Liver (tissue), 9 donors: ENCODE measurements around the gene BEAN1. TPM values are rescaled to one million over a fixed set of nuclear protein-coding genes. Genes with fewer than 3 reads are reported as not detected.

Experiments used
- DNase-seq: peaks from one replicate; pipeline ENCODE4 v3.0.0-alpha.2; 2017; ENCODE audit warnings: low spot score
- H3K27ac ChIP-seq, 2 donors: one replicate each; pipeline ENCODE4 v1.7.0; 2013; ENCODE audit warnings: inconsistent platforms in 2 of 2, low read length in 2 of 2, control low read depth in 1 of 2, low read depth in 1 of 2, mild to moderate bottlenecking in 1 of 2
- H3K27me3 ChIP-seq, 4 donors: one replicate each; pipeline versions ENCODE4 v1.6.1 to v1.7.0; 2013; ENCODE audit warnings: low read length in 3 of 4, inconsistent platforms in 1 of 4, mild to moderate bottlenecking in 1 of 4, moderate library complexity in 1 of 4; ENCODE audit not compliant: control insufficient read depth in 4 of 4, insufficient read depth in 4 of 4
- H3K36me3 ChIP-seq, 4 donors: one replicate each; pipeline versions ENCODE4 v1.6.1 to v1.7.0; 2013; ENCODE audit warnings: low read length in 3 of 4, mild to moderate bottlenecking in 3 of 4, low read depth in 1 of 4, moderate library complexity in 1 of 4; ENCODE audit not compliant: control insufficient read depth in 4 of 4, insufficient read depth in 3 of 4
- H3K4me1 ChIP-seq, 4 donors: one replicate each; pipeline versions ENCODE4 v1.6.1 to v1.7.0; 2013; ENCODE audit warnings: low read length in 3 of 4, mild to moderate bottlenecking in 3 of 4, moderate library complexity in 1 of 4; ENCODE audit not compliant: control insufficient read depth in 4 of 4, insufficient read depth in 4 of 4
- H3K4me3 ChIP-seq, 3 donors: one replicate each; pipeline versions ENCODE4 v1.6.1 to v1.7.0; 2013; ENCODE audit warnings: low read length in 3 of 3, control low read depth in 1 of 3, low read depth in 1 of 3, mild to moderate bottlenecking in 1 of 3
- H3K9ac ChIP-seq, 2 donors: one replicate each; pipeline ENCODE4 v1.7.0; 2013; ENCODE audit warnings: low read length in 2 of 2, mild to moderate bottlenecking in 2 of 2, moderate library complexity in 2 of 2, control low read depth in 1 of 2, low read depth in 1 of 2
- H3K9me3 ChIP-seq, 4 donors: one replicate each; pipeline versions ENCODE4 v1.6.1 to v1.7.0; 2013; ENCODE audit warnings: low read length in 3 of 4; ENCODE audit not compliant: control insufficient read depth in 4 of 4
- CTCF ChIP-seq: fragments of 150-350 bp; IDR thresholded peaks from 2 replicates; pipeline ENCODE4 v1.5.1; 2017; ENCODE audit warnings: improper control_type of control experiment, low read depth, low read length; ENCODE audit not compliant: missing input control
- EGR1 ChIP-seq, 2 donors: IDR thresholded peaks; 2 replicates each; pipeline ENCODE4 v1.6.1; 2016 to 2018; ENCODE audit warnings: antibody characterized with exemption in 2 of 2, low read depth in 2 of 2
- FOXA1 ChIP-seq: IDR thresholded peaks from 2 replicates; pipeline ENCODE4 v1.6.1; 2016; ENCODE audit warnings: antibody characterized with exemption
- FOXA2 ChIP-seq: IDR thresholded peaks from 2 replicates; pipeline ENCODE4 v1.6.1; 2016; ENCODE audit warnings: antibody characterized with exemption
- GABPA ChIP-seq, 2 donors: IDR thresholded peaks in 1 of 2; conservative IDR thresholded peaks in 1 of 2; 2 replicates each; pipeline ENCODE4 v1.6.1; 2016; ENCODE audit warnings: antibody characterized with exemption in 2 of 2, mild to moderate bottlenecking in 1 of 2, moderate library complexity in 1 of 2
- HNF4A ChIP-seq, 2 donors: conservative IDR thresholded peaks; 2 replicates each; pipeline ENCODE4 v1.6.1; 2016; ENCODE audit warnings: antibody characterized with exemption in 2 of 2, mild to moderate bottlenecking in 2 of 2
- HNF4G ChIP-seq: IDR thresholded peaks from 2 replicates; pipeline ENCODE4 v1.6.1; 2016; ENCODE audit warnings: antibody characterized with exemption
- JUND ChIP-seq, 2 donors: IDR thresholded peaks; 2 replicates each; pipeline ENCODE4 v1.6.1; 2016; ENCODE audit warnings: antibody characterized with exemption in 2 of 2
- NR2F2 ChIP-seq: IDR thresholded peaks from 2 replicates; pipeline ENCODE4 v1.6.1; 2016; ENCODE audit warnings: antibody characterized with exemption
- RAD21 ChIP-seq, 2 donors: IDR thresholded peaks; 2 replicates each; pipeline ENCODE4 v1.6.1; 2016; ENCODE audit warnings: antibody characterized with exemption in 2 of 2, mild to moderate bottlenecking in 2 of 2
- REST ChIP-seq: IDR thresholded peaks from 2 replicates; pipeline ENCODE4 v1.6.1; 2016; ENCODE audit warnings: antibody characterized with exemption, mild to moderate bottlenecking
- RXRA ChIP-seq, 2 donors: IDR thresholded peaks; 2 replicates each; pipeline ENCODE4 v1.6.1; 2017 to 2018; ENCODE audit warnings: antibody characterized with exemption in 2 of 2, mild to moderate bottlenecking in 1 of 2
- SP1 ChIP-seq: IDR thresholded peaks from 2 replicates; pipeline ENCODE4 v1.6.1; 2018; ENCODE audit warnings: antibody characterized with exemption, mild to moderate bottlenecking
- TAF1 ChIP-seq: conservative IDR thresholded peaks from 2 replicates; pipeline ENCODE4 v1.6.1; 2016; ENCODE audit warnings: antibody characterized with exemption, mild to moderate bottlenecking
- YY1 ChIP-seq: IDR thresholded peaks from 2 replicates; pipeline ENCODE4 v1.6.1; 2016; ENCODE audit warnings: antibody characterized with exemption, mild to moderate bottlenecking
- ZBTB33 ChIP-seq: IDR thresholded peaks from 2 replicates; pipeline ENCODE4 v1.6.1; 2016; ENCODE audit warnings: antibody characterized with exemption
- WGBS: extraction: QIAGEN DNeasy Blood & Tissue Kit; methylation state at CpG from one replicate; pipeline ENCODE4 v1.1.7; 2013; 5-methylcytosine and 5-hydroxymethylcytosine counted together
- polyA plus RNA-seq, 2 donors: library from polyadenylated mRNA; stranded (reverse) in 1 of 2; unstranded in 1 of 2; fragments of 200-250 nt in 1 of 2; fragments of >200 nt in 1 of 2; fragmentation: Nextera tagmentation in 1 of 2; extraction: Ambion mirVana in 1 of 2; gene quantifications; one replicate each; pipeline versions ENCODE4 v1.2.1 to v1.2.3, GENCODE V29; 2013 to 2015
- total RNA-seq, 2 donors: library from RNA; depleted of rRNA; stranded (reverse); fragments of >200 nt; gene quantifications; one replicate each; pipeline ENCODE4 v1.2.3, GENCODE V29; 2014
- TF ChIP-seq, protein P1 (sequence below): IDR thresholded peaks from 2 replicates; pipeline ENCODE4 v1.6.1; 2016; ENCODE audit warnings: antibody characterized with exemption
- TF ChIP-seq, protein P2 (sequence below): IDR thresholded peaks from 2 replicates; pipeline ENCODE4 v1.6.1; 2016; ENCODE audit warnings: antibody characterized with exemption
- donor health status: healthy.
- donor health status: healthy.
- donor health status: healthy.
- donor health status: healthy.
- donor health status: healthy.

Gene BEAN1
- total and polyA plus RNA-seq, 4 donors, result 0.22 to 0.99 (median 0.25) TPM; not detected in 1

DNA sequence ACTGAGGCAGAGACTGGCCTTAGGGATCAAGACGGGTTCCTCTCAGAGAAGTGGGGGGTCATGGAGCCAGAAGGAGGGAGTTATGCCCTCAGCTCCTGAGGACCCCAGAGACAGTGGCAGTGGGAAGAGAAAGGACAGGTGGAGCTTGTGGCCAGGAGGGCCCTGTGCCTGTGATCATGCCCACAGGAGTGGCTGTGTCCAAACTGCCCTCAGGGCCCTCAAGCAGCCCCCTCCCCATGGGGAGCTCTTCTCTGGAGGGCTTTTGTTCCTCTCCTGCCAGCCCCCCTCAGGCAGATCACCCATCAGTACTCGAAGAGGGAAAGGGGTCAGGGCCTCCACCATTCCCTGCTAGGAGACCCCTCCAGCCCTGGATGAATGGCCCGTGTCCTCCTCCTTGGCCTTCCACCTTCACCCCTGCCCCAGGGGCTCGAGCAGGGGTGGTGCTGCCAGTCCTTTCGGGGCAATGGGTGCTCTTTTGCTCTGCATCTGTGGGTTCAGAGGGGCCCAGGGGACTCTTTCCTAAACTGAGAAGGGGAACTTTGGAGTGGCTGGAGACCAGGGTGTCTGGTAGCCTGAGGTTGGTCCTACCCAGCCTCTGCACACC is 52.7 kb downstream of the BEAN1 start:
- Histone ChIP-seq H3K27me3 (peaks cover 0 to 3% (median 0%) of the 10 kb centered on the region in 4 donors), H3K36me3 (no peaks in the 10 kb centered on the region), H3K9ac (no peak overlapping the region), H3K9me3 (no peaks in the 10 kb centered on the region), H3K27ac (no peak overlapping the region), H3K4me3 (no peak overlapping the region), H3K4me1 (peaks cover 0 to 5% (median under 1%) of the 10 kb centered on the region in 4 donors)
- 85% methylated on average over 5 of the region's 5 CpGs for WGBS
- TF ChIP-seq, protein P1, sequence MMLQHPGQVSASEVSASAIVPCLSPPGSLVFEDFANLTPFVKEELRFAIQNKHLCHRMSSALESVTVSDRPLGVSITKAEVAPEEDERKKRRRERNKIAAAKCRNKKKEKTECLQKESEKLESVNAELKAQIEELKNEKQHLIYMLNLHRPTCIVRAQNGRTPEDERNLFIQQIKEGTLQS, result no peak
- TF ChIP-seq FOXA1 (no peak), JUND (IDR thresholded peaks at IDR 0.05) (no peak), YY1 (no peak), EGR1 (IDR thresholded peaks at IDR 0.05; ENCODE audit: low read depth in 2 of 2) (no peak), RAD21 (IDR thresholded peaks at IDR 0.05) (no peak), TAF1 (no peak), SP1 (no peak), HNF4A (conservative IDR thresholded peaks at IDR 0.05) (no peak), NR2F2 (no peak), RXRA (IDR thresholded peaks at IDR 0.05) (no peak), FOXA2 (no peak), GABPA (IDR thresholded peaks at IDR 0.05 in 1 of 2, conservative IDR thresholded peaks at IDR 0.05 in 1 of 2) (no peak), CTCF (no peak), ZBTB33 (no peak), HNF4G (no peak), REST (no peak)
- TF ChIP-seq, protein P2, sequence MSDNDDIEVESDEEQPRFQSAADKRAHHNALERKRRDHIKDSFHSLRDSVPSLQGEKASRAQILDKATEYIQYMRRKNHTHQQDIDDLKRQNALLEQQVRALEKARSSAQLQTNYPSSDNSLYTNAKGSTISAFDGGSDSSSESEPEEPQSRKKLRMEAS, result no peak
- DNase-seq, result no peak
